Right lobe of liver (tissue), 6 donors: ENCODE data around the gene POC1A. TPM values are rescaled to one million over a fixed set of nuclear protein-coding genes. Genes with fewer than 3 reads are reported as not detected.
A peak's percentile ranks its signal among the peaks of the same experiment; 100 is the strongest.

Experiments used
- ATAC-seq, 4 donors: fragments of 200-7000 bp; cut with Tn5 transposase; one replicate each; pipeline ENCODE4 v1.9.1; 2020; ENCODE audit warnings: mild to moderate bottlenecking in 4 of 4, moderate library complexity in 4 of 4
- DNase-seq, 3 donors: peaks; one replicate each; pipeline ENCODE4 v3.0.0-alpha.2; 2020
- H3K27ac ChIP-seq, 3 donors: fragments of 200-600 bp; one replicate each; pipeline ENCODE4 v1.8.0; 2022
- H3K27me3 ChIP-seq, 2 donors: fragments of 200-600 bp; one replicate each; pipeline ENCODE4 v1.8.0; 2022
- H3K36me3 ChIP-seq, 4 donors: fragments of 200-600 bp; sonication (generic) in 1 of 4; one replicate each; pipeline versions ENCODE4 v1.5.1 to v1.8.0; 2017 to 2022; ENCODE audit warnings: control low read depth in 1 of 4
- H3K4me1 ChIP-seq, 4 donors: fragments of 200-600 bp; sonication (generic) in 1 of 4; one replicate each; pipeline versions ENCODE4 v1.5.1 to v1.8.0; 2017 to 2022; ENCODE audit warnings: control low read depth in 1 of 4
- H3K4me3 ChIP-seq, 3 donors: fragments of 200-600 bp; one replicate each; pipeline ENCODE4 v1.8.0; 2022
- H3K9me3 ChIP-seq, 4 donors: fragments of 200-600 bp; sonication (generic) in 1 of 4; one replicate each; pipeline versions ENCODE4 v1.5.1 to v1.8.0; 2017 to 2022; ENCODE audit warnings: control low read depth in 1 of 4
- CTCF ChIP-seq, 4 donors: fragments of 200-600 bp in 3 of 4; fragments of 450-650 bp in 1 of 4; IDR thresholded peaks; one replicate each; pipeline versions ENCODE4 v1.5.1 to v1.8.0; 2016 to 2022; ENCODE audit warnings: antibody characterized with exemption in 4 of 4, mild to moderate bottlenecking in 2 of 4
- POLR2A ChIP-seq: fragments of 450-650 bp; IDR thresholded peaks from one replicate; pipeline ENCODE4 v1.6.1; 2017; ENCODE audit warnings: antibody characterized with exemption, mild to moderate bottlenecking
- WGBS: methylation state at CpG from one replicate; pipeline ENCODE4 v1.1.6; 2018; ENCODE audit warnings: low coverage, low lambda C conversion rate; ENCODE audit not compliant: insufficient coverage; ENCODE audit errors: missing lambda C conversion rate; 5-methylcytosine and 5-hydroxymethylcytosine counted together
- intact Hi-C, 2 donors: fragments of 100-400 bp; cut with DNase I; formaldehyde crosslinking; loops; one replicate each; pipeline versions ENCODE4 v1.11.2 to v1.14.1; 2022
- total RNA-seq, 6 experiments: library from RNA; depleted of rRNA in 2 of 6; stranded (reverse); fragments of >200 nt in 2 of 6; fragmentation: NEBNext Ultra II Directional in 3 of 6; extraction: Animal tissue kit (Norgen Biotek cat#: 25700) in 3 of 6; gene quantifications; one replicate each; pipeline versions ENCODE4 v1.1.0 to v1.2.4, GENCODE V29; 2016 to 2023
- donor health status: DM: no; HTN: yes; CAD: no.
- donor health status: DM: no; HTN: no; CAD: no.
- donor health status: DM: no; HTN: no; CAD: no.
- donor health status: DM: no; HTN: yes; CAD: no.
- donor health status: DM: no; HTN: yes; CAD: no.

The POC1A gene
- total RNA-seq, 6 experiments from 2014 or later = 2.0 to 4.3 (median 3.2) TPM

- Histone ChIP-seq H3K4me1 (peaks cover 0 to 9% (median 4%) of the 10 kb centered on the region in 4 donors), H3K27me3 (no peaks in the 10 kb centered on the region), H3K36me3 (no peaks in the 10 kb centered on the region), H3K9me3 (no peaks in the 10 kb centered on the region), H3K27ac (no peak overlapping the region), H3K4me3 (no peak overlapping the region)
- 84% methylated on average over 6 of the region's 8 CpGs for WGBS
- intact Hi-C loops = no loop called here
- no peak for TF ChIP-seq CTCF (IDR thresholded peaks at IDR 0.05)
- no peak for TF ChIP-seq POLR2A
- DNase-seq (peak in 1 of 3 donors; percentile 18), ATAC-seq (no peak)
Measured at GRCh38 chr3:52109611-52110301, 44.5 kb downstream of the POC1A start.

GRCh38 chr3:52108302-52109232 lies 45.7 kb downstream of the POC1A start:
- no peak overlapping the region for H3K27ac ChIP-seq
- H3K4me1 ChIP-seq = peaks cover 0 to 12% (median 6%) of the 10 kb centered on the region in 4 donors
- 68% methylated on average over 11 of the region's 20 CpGs for WGBS
- intact Hi-C loops = no loop called here
- H3K4me3 ChIP-seq = no peak overlapping the region
- ATAC-seq (no peak), DNase-seq (peak in 1 of 3 donors; percentile 46)
- no peak for TF ChIP-seq POLR2A
- TF ChIP-seq CTCF (IDR thresholded peaks at IDR 0.05) = peak in 1 of 4 donors; percentile 4
- no peaks in the 10 kb centered on the region for H3K36me3 ChIP-seq
- H3K27me3 ChIP-seq = no peaks in the 10 kb centered on the region
- no peaks in the 10 kb centered on the region for H3K9me3 ChIP-seq

- Histone ChIP-seq H3K9me3 (no peaks in the 10 kb centered on the region), H3K27ac (no peak overlapping the region), H3K27me3 (no peaks in the 10 kb centered on the region), H3K4me3 (no peak overlapping the region), H3K36me3 (no peaks in the 10 kb centered on the region), H3K4me1 (peaks cover 0 to 12% (median 6%) of the 10 kb centered on the region in 4 donors)
- intact Hi-C loops = no loop called here
- no peak for TF ChIP-seq CTCF (IDR thresholded peaks at IDR 0.05)
- no peak for TF ChIP-seq POLR2A
- DNase-seq (peak in 1 of 3 donors; percentile 14), ATAC-seq (no peak)
- 98% methylated on average over 5 of the region's 11 CpGs for WGBS
Measured at GRCh38 chr3:52106951-52107611, 47.1 kb downstream of the POC1A start.

GRCh38 chr3:52104684-52105640 lies 49.3 kb downstream of the POC1A start:
- TF ChIP-seq CTCF (IDR thresholded peaks at IDR 0.05) (no peak), POLR2A (no peak)
- H3K27me3 ChIP-seq = no peaks in the 10 kb centered on the region
- H3K27ac ChIP-seq = peak overlapping the region in 2 of 3 donors; percentile 31 to 54
- ATAC-seq (peak; percentile 73 to 82 (median 80)), DNase-seq (peak in 1 of 3 donors; percentile 48)
- no peak overlapping the region for H3K4me3 ChIP-seq
- H3K36me3 ChIP-seq = no peaks in the 10 kb centered on the region
- intact Hi-C loops = no loop called here
- H3K4me1 ChIP-seq = peaks cover 0 to 12% (median 6%) of the 10 kb centered on the region in 4 donors
- H3K9me3 ChIP-seq = no peaks in the 10 kb centered on the region
- WGBS = 80% methylated on average over 5 of the region's 10 CpGs
